Measurements from ENCODE around the gene SORCS1.

SORCS1 gene

GRCh38 chr10:106997721-106998120 is 166.8 kb downstream of the SORCS1 start:
- DNase-seq = peak in 11 of 56 donors; percentile 2 to 22 (median 8)

- DNase-seq = no peak
Observed at GRCh38 chr10:106996510-106996909, 168.0 kb downstream of the SORCS1 start.

GRCh38 chr10:106992055-106992454 is 172.5 kb downstream of the SORCS1 start:
- DNase-seq = no peak

- DNase-seq = peak in 1 of 56 donors; percentile 7
Observed at GRCh38 chr10:106991091-106991490, 173.4 kb downstream of the SORCS1 start.

GRCh38 chr10:106987362-106987761 is 177.1 kb downstream of the SORCS1 start:
- no peak for DNase-seq

- no peak for DNase-seq
Observed at GRCh38 chr10:106982268-106982667, 182.2 kb downstream of the SORCS1 start.

GRCh38 chr10:106981452-106982075 is 182.9 kb downstream of the SORCS1 start:
- no peak for DNase-seq

- DNase-seq = no peak
Observed at GRCh38 chr10:106980495-106981451, 183.7 kb downstream of the SORCS1 start.

- no peak for DNase-seq
Observed at GRCh38 chr10:106978756-106979155, 185.8 kb downstream of the SORCS1 start.

GRCh38 chr10:106973716-106974115 is 190.8 kb downstream of the SORCS1 start:
- no peak for DNase-seq

GRCh38 chr10:106973288-106973687 is 191.2 kb downstream of the SORCS1 start:
- DNase-seq = no peak

GRCh38 chr10:106972381-106972780 is 192.1 kb downstream of the SORCS1 start:
- DNase-seq = no peak

GRCh38 chr10:106971411-106971831 is 193.1 kb downstream of the SORCS1 start:
- DNase-seq = no peak

GRCh38 chr10:106967452-106967851 is 197.1 kb downstream of the SORCS1 start:
- DNase-seq = no peak

- no peak for DNase-seq
Observed at GRCh38 chr10:106960812-106961211, 203.7 kb downstream of the SORCS1 start.

GRCh38 chr10:106959521-106959920 is 205.0 kb downstream of the SORCS1 start:
- no peak for DNase-seq

- DNase-seq = peak in 1 of 56 donors; percentile 16
Observed at GRCh38 chr10:106958589-106959361, 205.7 kb downstream of the SORCS1 start.

GRCh38 chr10:106957823-106958588 is 206.5 kb downstream of the SORCS1 start:
- peak in 1 of 56 donors; percentile 5 for DNase-seq

- peak in 1 of 56 donors; percentile 18 for DNase-seq
Observed at GRCh38 chr10:106956216-106956915, 208.1 kb downstream of the SORCS1 start.

- no peak for DNase-seq
Observed at GRCh38 chr10:106955133-106955532, 209.4 kb downstream of the SORCS1 start.
